ENCODE measurements around the gene PTPN7.

PTPN7 gene

GRCh38 chr1:202202500-202203168, 42.2 kb upstream of the PTPN7 start:
- Histone ChIP-seq H3K4me3 (no peak overlapping the region), H3K27ac (peak overlapping the region; percentile 42 to 95)
- TF ChIP-seq CTCF (IDR thresholded peaks at IDR 0.05) = no peak
- no peak for DNase-seq (ENCODE audit: low spot score)

- no peak for TF ChIP-seq CTCF (IDR thresholded peaks at IDR 0.05)
- Histone ChIP-seq H3K27ac (peak overlapping the region; percentile 87 to 95), H3K4me3 (no peak overlapping the region)
- no peak for DNase-seq (ENCODE audit: low spot score)
These were observed 41.6 kb upstream of the PTPN7 start for GRCh38 chr1:202201971-202202370.

- no peak for DNase-seq (ENCODE audit: low spot score)
- Histone ChIP-seq H3K4me3 (no peak overlapping the region), H3K27ac (peak overlapping the region; percentile 87 to 95)
- TF ChIP-seq CTCF (IDR thresholded peaks at IDR 0.05) = no peak
These were observed 40.9 kb upstream of the PTPN7 start for GRCh38 chr1:202201266-202201665.

- H3K4me3 ChIP-seq = peak overlapping the region; percentile 26
- peak overlapping the region; percentile 87 to 95 for H3K27ac ChIP-seq
- peak; percentile 89 for DNase-seq (ENCODE audit: low spot score)
- no peak for TF ChIP-seq CTCF (IDR thresholded peaks at IDR 0.05)
These were observed 40.3 kb upstream of the PTPN7 start for GRCh38 chr1:202200669-202201068.

GRCh38 chr1:202200112-202200548, 39.7 kb upstream of the PTPN7 start:
- DNase-seq (ENCODE audit: low spot score) = no peak
- peak overlapping the region; percentile 87 to 95 for H3K27ac ChIP-seq
- peak overlapping the region; percentile 26 for H3K4me3 ChIP-seq
- no peak for TF ChIP-seq CTCF (IDR thresholded peaks at IDR 0.05)

GRCh38 chr1:202199040-202199889, 38.9 kb upstream of the PTPN7 start:
- H3K27ac ChIP-seq = peak overlapping the region; percentile 87 to 95
- TF ChIP-seq CTCF (IDR thresholded peaks at IDR 0.05) = no peak
- no peak for DNase-seq (ENCODE audit: low spot score)

More at GRCh38 chr1:202199040-202199889, 38.9 kb upstream of the PTPN7 start:
- peak overlapping the region; percentile 28 for H3K4me3 ChIP-seq
